GM18526 (cell line): ENCODE results near the gene SOX5.

Experiments used
- POLR2A ChIP-seq: IDR thresholded peaks from 3 replicates; pipeline ENCODE4 v1.6.1; 2011; ENCODE audit not compliant: insufficient read length; ENCODE audit errors: extremely low read depth

Gene SOX5

GRCh38 chr12:23694307-23694706 lies 255.2 kb downstream of the SOX5 start:
- TF ChIP-seq POLR2A: no peak

GRCh38 chr12:23687947-23688346 lies 261.5 kb downstream of the SOX5 start:
- TF ChIP-seq POLR2A: no peak

DNA sequence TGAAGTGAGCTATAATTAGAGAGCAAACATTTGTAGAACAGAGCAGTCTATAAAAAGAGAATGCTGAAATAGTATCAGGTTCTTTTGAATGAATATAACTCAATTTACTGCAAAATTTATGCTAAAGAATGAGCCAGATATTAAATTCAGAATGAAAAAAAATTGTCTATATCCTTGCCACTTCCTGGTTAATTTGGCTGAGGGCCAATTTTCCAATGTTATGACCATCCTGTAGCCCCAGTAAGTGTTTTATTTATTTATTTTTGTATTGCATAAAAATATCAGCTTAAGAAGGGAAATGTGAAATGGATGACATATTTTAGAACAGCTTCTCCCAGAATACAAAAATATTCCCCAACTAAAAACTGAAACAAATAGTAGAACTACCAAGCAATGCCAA lies 263.4 kb downstream of the SOX5 start:
- TF ChIP-seq POLR2A: no peak

GRCh38 chr12:23684121-23684520 lies 265.3 kb downstream of the SOX5 start:
- TF ChIP-seq POLR2A: no peak

DNA sequence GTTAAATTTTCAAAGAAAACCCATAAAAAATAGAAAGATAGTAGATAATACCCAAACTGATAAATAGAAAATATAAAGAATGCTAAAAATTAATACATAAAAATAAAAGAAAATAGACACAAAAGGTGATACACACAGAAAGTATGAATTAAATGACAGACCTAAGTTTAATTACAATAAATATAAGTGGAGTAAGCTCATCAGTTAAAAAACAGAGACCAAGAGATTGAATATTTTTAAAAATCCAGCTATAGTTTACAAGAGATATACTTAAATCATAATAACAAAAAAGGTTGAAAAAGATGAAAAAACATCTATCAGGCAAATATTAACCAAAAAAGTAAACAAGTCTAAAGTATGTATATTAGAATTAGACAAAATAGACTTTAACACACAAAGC lies 268.2 kb downstream of the SOX5 start:
- no peak for TF ChIP-seq POLR2A

DNA sequence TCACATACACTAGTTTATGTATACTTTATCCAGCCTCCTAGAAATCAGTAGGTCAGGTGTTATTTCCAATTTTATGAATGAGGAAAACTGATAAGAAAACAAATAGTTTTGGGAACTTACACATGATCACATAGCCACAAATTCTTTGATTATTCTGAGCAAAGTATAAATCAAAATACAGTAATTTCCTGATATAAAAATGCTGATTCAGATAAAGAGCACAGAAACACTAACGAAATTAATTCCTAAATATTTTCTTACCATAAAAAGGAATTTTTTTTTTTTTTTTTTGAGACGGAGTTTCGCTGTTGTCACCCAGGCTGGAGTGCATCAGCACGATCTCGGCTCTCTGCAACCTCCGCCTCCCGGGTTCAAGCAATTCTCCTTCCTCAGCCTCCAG lies 275.4 kb downstream of the SOX5 start:
- no peak for TF ChIP-seq POLR2A

- no peak for TF ChIP-seq POLR2A
Measured at GRCh38 chr12:23671881-23672280, 277.6 kb downstream of the SOX5 start.

DNA sequence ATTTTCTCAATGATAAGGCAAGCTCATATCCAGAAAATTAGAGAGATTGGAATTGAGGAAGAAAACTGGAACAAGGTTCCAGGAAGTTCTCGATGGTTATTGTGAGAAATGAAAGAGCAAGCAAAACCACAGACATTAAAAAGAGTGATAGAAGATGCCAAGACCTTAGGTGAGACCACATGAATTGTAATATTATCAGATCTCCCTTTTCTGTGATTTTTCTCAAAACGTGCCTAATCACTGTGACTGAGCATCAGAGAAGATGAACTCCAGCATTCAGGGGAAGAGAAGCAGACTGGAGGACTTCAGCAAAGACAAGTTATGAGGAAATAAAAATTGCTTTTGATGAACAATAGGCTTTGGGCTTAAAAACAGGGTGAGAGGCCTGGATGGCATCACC lies 278.8 kb downstream of the SOX5 start:
- TF ChIP-seq POLR2A: no peak

DNA sequence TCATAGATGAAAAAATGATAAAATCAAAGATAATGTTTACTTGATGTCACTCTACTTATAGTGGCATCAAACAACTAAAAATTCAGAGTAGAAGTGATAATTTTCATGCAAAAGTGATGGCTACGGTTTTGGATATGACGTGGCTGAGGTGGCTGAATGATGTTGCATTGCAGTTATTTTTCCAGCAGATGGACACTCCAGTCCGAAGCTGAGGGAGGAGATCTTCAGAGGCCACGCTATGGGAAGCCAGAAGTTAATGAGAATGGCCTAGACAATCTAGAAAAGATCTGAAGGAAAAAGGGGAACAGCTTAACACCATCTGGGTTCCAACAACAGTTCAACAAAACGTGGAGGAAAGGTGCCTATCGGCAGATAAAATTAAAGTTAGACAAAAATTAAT lies 279.8 kb downstream of the SOX5 start:
- no peak for TF ChIP-seq POLR2A

- no peak for TF ChIP-seq POLR2A
Measured at GRCh38 chr12:23666866-23667265, 282.6 kb downstream of the SOX5 start.

DNA sequence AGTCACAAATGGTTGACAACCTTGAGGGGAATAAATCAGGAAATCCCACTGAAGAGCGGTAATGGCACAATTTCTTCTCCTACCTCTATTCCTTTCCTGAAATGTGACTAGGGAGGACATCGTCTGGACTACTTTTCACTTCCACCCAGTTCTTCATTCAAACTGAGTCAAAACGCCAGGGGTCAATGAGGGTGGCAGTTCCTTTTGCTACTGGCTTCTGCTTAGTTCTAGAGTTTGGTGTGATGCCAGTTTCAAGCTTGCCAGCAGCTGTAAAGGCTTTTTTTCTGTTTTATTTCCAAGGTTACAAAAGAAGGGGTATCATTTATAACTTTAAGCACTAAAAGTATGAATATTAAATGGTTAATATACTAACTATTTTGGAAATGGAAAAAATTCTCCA lies 286.5 kb downstream of the SOX5 start:
- TF ChIP-seq POLR2A: no peak

GRCh38 chr12:23659131-23659530 lies 290.3 kb downstream of the SOX5 start:
- no peak for TF ChIP-seq POLR2A

- TF ChIP-seq POLR2A: no peak
Measured at GRCh38 chr12:23657598-23657997, 291.9 kb downstream of the SOX5 start.

DNA sequence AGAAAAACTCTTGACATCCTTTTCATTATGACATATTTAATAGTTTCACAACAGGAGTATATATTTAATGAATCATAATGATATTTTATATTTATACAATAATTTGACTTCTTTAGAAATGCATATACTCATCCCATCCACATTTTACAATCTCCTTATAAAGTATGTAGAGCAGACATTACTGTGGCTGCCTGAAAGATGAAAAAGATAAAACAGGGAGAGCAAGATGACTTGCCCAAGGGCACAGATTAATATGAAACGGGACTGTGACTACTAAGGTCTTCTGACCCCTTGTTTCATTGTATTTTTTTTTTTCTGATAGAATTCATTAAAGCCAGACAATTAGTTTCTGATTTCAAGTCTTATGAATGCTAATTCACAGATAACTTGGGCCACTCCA lies 293.6 kb downstream of the SOX5 start:
- TF ChIP-seq POLR2A: no peak

DNA sequence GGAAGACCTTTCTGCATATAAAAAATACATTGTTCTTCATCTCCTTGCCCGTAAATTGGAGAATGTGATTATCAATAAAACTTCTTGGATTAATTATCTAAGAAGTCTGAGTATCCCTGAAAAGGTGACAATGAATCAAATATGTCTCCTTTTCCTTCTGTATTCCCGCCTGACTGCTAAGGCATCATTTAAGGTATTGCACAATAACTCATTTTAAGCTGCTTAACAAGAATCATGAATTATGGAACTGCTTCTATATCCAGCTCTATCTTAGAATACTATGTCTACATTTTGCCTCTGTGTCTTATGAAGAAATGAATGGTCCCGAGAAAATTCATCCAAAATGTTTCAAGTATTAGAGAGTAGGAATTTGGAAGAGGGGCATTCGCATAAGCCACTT lies 294.4 kb downstream of the SOX5 start:
- no peak for TF ChIP-seq POLR2A

GRCh38 chr12:23648546-23648945 lies 300.9 kb downstream of the SOX5 start:
- TF ChIP-seq POLR2A: no peak

DNA sequence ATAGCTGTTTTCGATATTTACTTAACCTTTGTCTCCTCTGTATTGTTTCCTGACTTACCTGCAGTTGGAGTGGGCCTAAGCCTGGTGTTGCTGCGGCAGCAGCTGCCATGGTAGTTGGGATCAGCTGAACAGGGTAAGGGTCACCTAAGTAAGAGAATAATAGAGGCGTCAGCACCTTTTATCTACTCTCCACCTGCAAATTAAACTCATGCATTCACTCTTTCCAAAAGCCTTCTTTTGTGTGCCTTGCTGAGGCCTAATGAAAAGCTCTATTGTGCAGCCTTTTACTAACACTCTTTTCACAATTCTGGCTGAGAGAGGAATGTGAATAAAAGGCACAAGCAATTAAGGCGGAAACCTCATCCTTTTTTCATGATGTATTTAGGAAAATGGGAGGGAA lies 308.7 kb downstream of the SOX5 start:
- TF ChIP-seq POLR2A: no peak

- TF ChIP-seq POLR2A: no peak
Measured at GRCh38 chr12:23634344-23634743, 315.1 kb downstream of the SOX5 start.
